ENCODE data around the gene CATSPER1.
"Not testable (repeated sequence)": the region's sequence is repeated elsewhere in the genome, so short reads cannot be mapped to it uniquely, and the experiment has no call there.

Gene CATSPER1

GRCh38 chr11:66016793-66017177 lies 9.5 kb downstream of the CATSPER1 start:
- DNase-seq: no peak

- no peak for DNase-seq
Measured at GRCh38 chr11:66015936-66016792, 10.1 kb downstream of the CATSPER1 start.

GRCh38 chr11:66015454-66015881 lies 10.8 kb downstream of the CATSPER1 start:
- DNase-seq: no peak

GRCh38 chr11:66014804-66015453 lies 11.3 kb downstream of the CATSPER1 start:
- no peak for DNase-seq

GRCh38 chr11:66013762-66014100 lies 12.5 kb downstream of the CATSPER1 start:
- no peak for DNase-seq

GRCh38 chr11:66012946-66013761 lies 13.1 kb downstream of the CATSPER1 start:
- DNase-seq: peak; percentile 25

GRCh38 chr11:66012371-66012945 lies 13.8 kb downstream of the CATSPER1 start:
- peak; percentile 50 for DNase-seq

- DNase-seq: peak; percentile 82
Measured at GRCh38 chr11:66011785-66012303, 14.4 kb downstream of the CATSPER1 start, which contains the start of gene CST6. CST6 (plus strand) TSS chr11:66012008; CDS start chr11:66012045, 37 bp downstream.

GRCh38 chr11:66011239-66011784 lies 15.0 kb downstream of the CATSPER1 start:
- DNase-seq: peak; percentile 79

GRCh38 chr11:66010036-66010435 lies 16.2 kb downstream of the CATSPER1 start:
- DNase-seq: not testable (repeated sequence)

- no peak for DNase-seq
Measured at GRCh38 chr11:66008468-66009101, 17.7 kb downstream of the CATSPER1 start.

GRCh38 chr11:66008095-66008467 lies 18.2 kb downstream of the CATSPER1 start:
- DNase-seq: no peak

GRCh38 chr11:66007201-66007634 lies 19.1 kb downstream of the CATSPER1 start:
- no peak for DNase-seq

- no peak for DNase-seq
Measured at GRCh38 chr11:66006891-66007176, 19.4 kb downstream of the CATSPER1 start.

- DNase-seq: no peak
Measured at GRCh38 chr11:66006134-66006890, 20.0 kb downstream of the CATSPER1 start.

GRCh38 chr11:66004186-66004585 lies 22.1 kb downstream of the CATSPER1 start:
- peak; percentile 26 for DNase-seq

GRCh38 chr11:66003291-66003690 lies 23.0 kb downstream of the CATSPER1 start:
- DNase-seq: no peak

- DNase-seq: peak; percentile 80
Measured at GRCh38 chr11:66002648-66003225, 23.5 kb downstream of the CATSPER1 start.

- DNase-seq: peak; percentile 99
Measured at GRCh38 chr11:66001942-66002647, 24.2 kb downstream of the CATSPER1 start, which contains the start of the genes BANF1 and EIF1AD. BANF1 (plus strand) TSS chr11:66002503; CDS start chr11:66003251, 748 bp downstream. EIF1AD (minus strand) TSS chr11:66002157; CDS start chr11:66000389, 1,768 bp downstream.

GRCh38 chr11:65997286-65997685 lies 29.0 kb downstream of the CATSPER1 start:
- DNase-seq: no peak

Data from DMS53 (cell line).